AG10803 (cell line): ENCODE results near the gene C2orf72.

Source experiments
- DNase-seq: peaks from one replicate; pipeline ENCODE4 v3.0.0; 2010; ENCODE audit warnings: low read depth
- H3K4me3 ChIP-seq: 2 replicates; pipeline ENCODE4 v1.5.1; 2011; ENCODE audit warnings: mild to moderate bottlenecking, low read length, control low read depth
- TF ChIP-seq, protein P1 (sequence below): conservative IDR thresholded peaks from 2 replicates; pipeline ENCODE4 v1.5.1; 2011; ENCODE audit warnings: mild to moderate bottlenecking, low read length, control low read depth, inconsistent platforms

Gene C2orf72

DNA sequence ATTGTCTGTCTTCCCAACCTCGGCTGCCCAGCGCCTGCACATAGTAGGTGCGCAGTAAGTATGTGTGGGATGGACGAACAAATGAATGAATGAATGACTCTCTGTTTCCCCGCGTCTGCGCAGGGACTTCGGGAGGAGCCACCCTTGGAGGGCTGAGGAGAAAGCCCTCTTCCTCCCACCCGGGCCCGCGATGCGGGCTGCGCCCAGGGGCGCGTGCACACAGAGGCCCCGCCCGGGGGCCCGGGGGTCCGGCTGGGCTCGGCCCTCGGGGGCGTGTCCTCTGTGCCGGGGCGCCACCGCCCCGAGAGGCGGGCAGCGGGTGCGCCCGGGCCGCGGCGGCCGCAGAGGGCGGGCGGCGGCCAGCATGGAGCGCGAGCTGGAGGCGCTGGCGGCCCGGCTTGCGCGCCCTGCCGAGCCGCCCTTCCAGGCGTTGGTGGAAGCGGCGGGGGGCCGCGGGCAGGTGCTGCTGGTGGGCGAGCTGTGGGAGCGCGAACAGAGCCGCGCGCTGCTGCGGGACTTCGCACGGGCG, at the start of gene C2orf72:
TSS of gene C2orf72 (plus strand) at position 322 of the 529 bp plus-strand sequence. CDS start at position 365, 43 bp downstream.
- H3K4me3 ChIP-seq, result no peak within 1 kb of the TSS
- no peak for DNase-seq
- TF ChIP-seq, protein P1, sequence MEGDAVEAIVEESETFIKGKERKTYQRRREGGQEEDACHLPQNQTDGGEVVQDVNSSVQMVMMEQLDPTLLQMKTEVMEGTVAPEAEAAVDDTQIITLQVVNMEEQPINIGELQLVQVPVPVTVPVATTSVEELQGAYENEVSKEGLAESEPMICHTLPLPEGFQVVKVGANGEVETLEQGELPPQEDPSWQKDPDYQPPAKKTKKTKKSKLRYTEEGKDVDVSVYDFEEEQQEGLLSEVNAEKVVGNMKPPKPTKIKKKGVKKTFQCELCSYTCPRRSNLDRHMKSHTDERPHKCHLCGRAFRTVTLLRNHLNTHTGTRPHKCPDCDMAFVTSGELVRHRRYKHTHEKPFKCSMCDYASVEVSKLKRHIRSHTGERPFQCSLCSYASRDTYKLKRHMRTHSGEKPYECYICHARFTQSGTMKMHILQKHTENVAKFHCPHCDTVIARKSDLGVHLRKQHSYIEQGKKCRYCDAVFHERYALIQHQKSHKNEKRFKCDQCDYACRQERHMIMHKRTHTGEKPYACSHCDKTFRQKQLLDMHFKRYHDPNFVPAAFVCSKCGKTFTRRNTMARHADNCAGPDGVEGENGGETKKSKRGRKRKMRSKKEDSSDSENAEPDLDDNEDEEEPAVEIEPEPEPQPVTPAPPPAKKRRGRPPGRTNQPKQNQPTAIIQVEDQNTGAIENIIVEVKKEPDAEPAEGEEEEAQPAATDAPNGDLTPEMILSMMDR, result no peak

DNA sequence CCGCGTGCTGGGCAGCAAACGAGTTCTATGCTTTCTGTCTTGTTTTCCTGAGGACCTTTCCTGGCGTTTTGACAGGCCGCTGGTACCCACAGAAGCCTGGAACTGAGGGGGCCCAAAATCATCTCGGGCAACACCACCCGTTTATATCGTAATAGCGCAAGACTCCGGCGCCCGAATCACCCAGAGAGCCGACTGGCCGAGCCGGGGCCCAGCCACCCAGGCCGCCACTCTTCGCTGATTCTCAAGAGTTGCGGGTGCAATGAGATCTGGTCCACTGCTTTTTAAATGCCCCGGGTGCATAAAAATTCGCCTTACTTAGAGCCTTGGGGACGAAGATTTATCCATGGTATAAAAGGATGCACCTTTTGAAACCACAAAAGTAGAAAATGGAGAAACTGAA, 47.6 kb upstream of the C2orf72 start:
- H3K4me3 ChIP-seq, result no peak overlapping the region
- TF ChIP-seq, protein P1, result no peak
- DNase-seq, result no peak

DNA sequence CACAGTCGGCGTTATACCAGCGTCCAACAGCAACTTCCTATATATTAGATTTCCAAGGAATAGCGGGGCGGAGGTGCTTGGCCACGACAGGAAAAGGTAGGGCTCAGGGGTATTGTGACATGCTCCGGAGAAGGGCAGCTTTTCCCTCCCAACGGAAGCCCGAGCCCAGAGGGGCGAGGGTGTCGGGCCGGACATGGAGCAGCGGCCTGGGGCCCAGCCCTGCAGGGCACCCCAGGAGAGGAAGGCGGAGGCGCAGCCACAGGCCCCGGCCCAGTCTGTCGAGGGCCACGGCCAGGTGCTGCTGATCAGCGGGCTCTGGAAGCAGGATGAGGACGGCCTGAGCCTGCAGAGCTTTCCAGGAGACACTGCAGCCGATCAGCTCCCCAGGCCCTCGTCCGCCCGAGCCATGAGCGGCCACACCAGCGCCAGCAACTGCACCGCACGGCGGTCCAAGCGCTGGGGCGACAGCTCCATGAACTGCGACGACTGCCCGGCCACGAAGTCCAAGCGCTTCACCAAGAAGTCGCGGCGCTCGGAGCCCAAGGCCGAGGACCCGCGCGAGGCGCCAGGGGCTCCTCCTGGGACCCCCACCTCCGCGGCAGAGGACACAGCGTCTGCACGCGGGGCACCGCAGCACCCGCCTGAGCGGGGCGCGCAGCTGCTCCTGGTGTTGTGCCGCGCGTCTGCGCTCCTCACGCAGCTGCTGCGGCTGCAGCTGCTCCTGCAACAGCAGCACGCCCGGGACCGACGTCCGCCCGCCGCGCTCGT, 47.0 kb upstream of the C2orf72 start:
- no peak for DNase-seq
- TF ChIP-seq, protein P1, result no peak
- no peak overlapping the region for H3K4me3 ChIP-seq

DNA sequence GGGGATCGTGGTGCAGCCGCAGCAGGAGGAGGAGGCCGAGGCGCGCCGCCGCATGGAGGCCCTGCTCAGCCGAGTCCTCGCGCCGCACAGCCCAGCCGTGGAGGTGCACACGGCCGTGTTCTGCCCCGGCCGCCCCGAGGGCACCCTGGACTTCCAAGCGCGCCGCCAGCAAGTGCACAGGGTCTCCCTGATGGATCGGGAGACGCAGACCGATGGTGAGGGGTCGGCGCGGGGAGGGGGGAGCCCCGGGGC, 46.5 kb upstream of the C2orf72 start:
- no peak overlapping the region for H3K4me3 ChIP-seq
- TF ChIP-seq, protein P1, result no peak
- no peak for DNase-seq

DNA sequence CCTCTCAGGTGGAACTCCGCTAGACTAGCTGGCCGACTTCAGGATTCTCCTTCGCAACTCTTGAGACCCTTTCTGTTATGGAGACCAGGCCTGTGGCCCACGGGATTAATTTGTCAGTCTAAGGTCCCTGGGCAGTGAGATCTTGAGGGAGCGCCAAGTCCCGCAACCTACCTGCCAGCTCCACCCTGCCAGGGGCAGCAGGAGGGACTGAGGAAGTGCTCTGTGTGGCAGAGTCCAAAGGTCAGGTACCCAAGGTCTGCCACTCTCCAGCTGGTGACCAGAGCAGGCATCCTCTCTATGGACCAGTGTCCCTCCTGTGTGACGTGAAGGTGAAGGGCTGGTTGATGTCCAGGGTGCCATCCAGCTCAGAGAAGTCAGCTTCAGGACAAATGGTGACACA, 45.7 kb upstream of the C2orf72 start:
- TF ChIP-seq, protein P1, result no peak
- no peak for DNase-seq
- H3K4me3 ChIP-seq, result no peak overlapping the region

DNA sequence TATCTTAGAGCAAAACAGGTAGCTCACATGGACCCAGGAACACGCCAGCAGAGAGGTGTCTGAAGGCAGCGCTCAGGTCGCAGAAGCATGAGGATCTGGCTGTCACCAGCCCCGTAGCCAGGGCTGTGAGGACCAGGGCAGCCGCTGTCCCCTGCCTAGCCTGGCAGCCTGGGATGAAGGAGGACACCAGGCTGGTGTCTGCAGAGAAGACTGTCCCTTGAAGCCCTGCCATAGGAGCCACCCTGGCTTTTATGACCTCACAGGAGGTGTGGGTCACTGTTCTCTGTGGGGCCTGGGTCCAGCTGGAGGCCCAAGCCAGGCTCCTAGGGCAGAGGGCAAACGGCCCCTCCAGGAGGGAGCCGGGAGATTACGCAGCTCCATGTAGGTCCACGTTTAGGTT, 41.5 kb upstream of the C2orf72 start, which contains the start of gene SPATA3:
TSS of gene SPATA3 (plus strand) at position 301 of the 400 bp plus-strand sequence. CDS start 113 bp downstream, outside the sequence.
- no peak for DNase-seq
- no peak within 1 kb of the TSS for H3K4me3 ChIP-seq
- TF ChIP-seq, protein P1, result no peak

DNA sequence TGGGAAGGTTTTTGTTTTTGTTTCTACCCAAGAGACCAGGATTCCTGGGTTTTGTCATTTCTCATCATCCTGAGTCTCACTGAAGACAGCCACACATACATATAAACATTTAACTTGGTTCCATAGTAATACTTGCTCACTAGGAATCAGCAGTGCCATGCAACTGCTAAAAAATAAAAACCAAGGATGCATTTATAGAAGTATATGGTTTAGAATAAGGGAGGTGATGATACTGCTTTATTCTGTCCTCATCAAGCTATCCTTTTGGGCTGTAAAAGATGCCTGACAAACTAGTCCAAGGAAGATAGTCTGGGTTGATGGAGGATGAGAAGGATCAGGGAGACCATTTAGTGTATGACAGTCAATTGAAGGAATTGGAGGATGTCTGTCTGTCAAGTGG, 40.7 kb upstream of the C2orf72 start:
- DNase-seq, result no peak
- TF ChIP-seq, protein P1, result no peak

More for the DNA sequence above, 40.7 kb upstream of the C2orf72 start:
- no peak overlapping the region for H3K4me3 ChIP-seq
